Retinal pigment epithelial cell (primary cell): ENCODE data around the gene ENTPD5.
"Not testable (repeated sequence)": the region's sequence is repeated elsewhere in the genome, so short reads cannot be mapped to it uniquely, and the experiment has no call there.

ENCODE experiments used
- DNase-seq: peaks from one replicate; pipeline ENCODE4 v3.0.0-alpha.2; 2010; ENCODE audit warnings: low read depth
- H3K4me3 ChIP-seq: 2 replicates; pipeline ENCODE4 v1.5.1; 2011; ENCODE audit warnings: mild to moderate bottlenecking, low read length, control low read depth, moderate library complexity
- TF ChIP-seq, protein P1 (sequence below): conservative IDR thresholded peaks from 2 replicates; pipeline ENCODE4 v1.5.1; 2011; ENCODE audit warnings: low read depth, low read length, control low read depth, inconsistent platforms

The ENTPD5 gene

GRCh38 chr14:74022346-74022745 is 3.3 kb upstream of the ENTPD5 start:
- DNase-seq: no peak
- no peak overlapping the region for H3K4me3 ChIP-seq

DNA sequence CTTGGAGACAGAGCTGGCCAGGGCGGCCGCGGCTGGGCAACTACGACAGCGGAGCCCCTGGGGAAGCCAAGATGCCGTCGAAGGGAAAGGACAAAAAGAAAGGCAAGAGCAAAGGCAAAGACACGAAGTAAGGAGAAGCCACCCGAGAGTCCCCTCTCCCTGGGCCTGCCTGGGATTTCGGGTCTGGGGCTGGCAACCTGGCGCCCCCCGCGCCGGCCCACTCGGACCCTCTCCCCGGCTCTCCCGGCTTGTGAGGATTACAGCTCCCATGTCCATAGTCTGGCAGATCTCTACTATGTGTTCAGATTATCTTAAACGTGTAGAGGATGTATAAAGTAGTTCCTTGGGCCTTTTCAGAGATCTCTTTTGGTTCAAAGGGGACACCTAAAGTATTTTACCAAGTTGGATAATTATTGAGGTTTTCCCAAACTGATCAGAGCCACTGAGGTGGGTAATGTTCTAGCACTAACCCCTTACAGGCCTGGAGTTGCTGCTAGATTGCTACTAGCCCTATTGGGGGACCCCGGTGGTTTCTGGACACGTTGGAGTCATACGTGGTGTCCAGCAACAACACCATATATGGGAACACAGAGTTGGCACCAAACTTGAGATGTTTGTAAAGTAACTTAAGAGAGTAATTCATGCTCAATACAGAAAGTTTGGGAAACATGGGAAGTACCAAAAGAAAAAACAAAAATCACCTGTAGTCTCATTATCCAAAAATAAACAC is 485 bp upstream of the ENTPD5 start:
- H3K4me3 ChIP-seq: peak overlapping the region; percentile 87
- TF ChIP-seq, protein P1, sequence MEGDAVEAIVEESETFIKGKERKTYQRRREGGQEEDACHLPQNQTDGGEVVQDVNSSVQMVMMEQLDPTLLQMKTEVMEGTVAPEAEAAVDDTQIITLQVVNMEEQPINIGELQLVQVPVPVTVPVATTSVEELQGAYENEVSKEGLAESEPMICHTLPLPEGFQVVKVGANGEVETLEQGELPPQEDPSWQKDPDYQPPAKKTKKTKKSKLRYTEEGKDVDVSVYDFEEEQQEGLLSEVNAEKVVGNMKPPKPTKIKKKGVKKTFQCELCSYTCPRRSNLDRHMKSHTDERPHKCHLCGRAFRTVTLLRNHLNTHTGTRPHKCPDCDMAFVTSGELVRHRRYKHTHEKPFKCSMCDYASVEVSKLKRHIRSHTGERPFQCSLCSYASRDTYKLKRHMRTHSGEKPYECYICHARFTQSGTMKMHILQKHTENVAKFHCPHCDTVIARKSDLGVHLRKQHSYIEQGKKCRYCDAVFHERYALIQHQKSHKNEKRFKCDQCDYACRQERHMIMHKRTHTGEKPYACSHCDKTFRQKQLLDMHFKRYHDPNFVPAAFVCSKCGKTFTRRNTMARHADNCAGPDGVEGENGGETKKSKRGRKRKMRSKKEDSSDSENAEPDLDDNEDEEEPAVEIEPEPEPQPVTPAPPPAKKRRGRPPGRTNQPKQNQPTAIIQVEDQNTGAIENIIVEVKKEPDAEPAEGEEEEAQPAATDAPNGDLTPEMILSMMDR: no peak

More at GRCh38 chr14:74022346-74022745, 3.3 kb upstream of the ENTPD5 start:
- TF ChIP-seq, protein P1: no peak

DNA sequence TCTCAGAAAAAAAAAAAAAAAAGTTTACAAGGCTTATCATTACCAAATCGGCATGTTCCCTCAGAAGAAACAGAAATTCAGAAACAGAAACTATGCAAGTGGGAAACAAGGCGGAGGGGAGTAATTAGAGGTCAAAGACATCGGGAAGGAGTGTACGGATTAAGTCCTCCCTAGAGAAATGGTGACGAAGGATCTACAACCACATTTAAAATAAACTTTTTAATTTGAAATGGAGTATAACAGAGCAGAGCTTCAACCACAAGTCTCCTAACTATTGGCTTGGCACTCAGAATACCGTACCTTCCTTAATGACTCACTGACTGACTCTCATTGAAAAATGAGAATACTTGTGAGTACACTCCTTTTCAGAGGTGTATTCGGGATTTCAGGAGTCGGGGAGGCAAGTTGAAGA is 908 bp downstream of the ENTPD5 start:
- TF ChIP-seq, protein P1: no peak
- peak overlapping the region; percentile 87 for H3K4me3 ChIP-seq
- peak; percentile 43 for DNase-seq

More for the DNA sequence above, 485 bp upstream of the ENTPD5 start:
- peak; percentile 18 for DNase-seq

DNA sequence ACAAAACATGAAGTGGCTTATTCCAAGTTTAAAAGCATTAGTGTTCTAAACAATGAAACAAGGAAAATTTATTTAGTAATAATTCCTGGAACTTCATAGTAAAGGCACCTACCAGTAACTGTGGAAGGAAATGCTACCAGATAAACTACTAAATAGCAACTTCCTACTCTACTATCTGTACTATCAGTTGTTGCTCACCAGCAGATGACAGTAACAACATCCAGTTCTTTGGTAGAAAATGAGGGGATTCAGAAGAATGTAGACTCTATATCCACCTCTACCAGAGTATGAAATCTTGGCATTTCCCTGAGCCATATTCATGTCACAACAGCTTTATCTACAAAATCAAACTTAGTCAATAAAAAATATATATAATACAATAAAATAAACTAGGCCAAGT is 3.1 kb downstream of the ENTPD5 start:
- no peak overlapping the region for H3K4me3 ChIP-seq
- DNase-seq: no peak
- TF ChIP-seq, protein P1: no peak

DNA sequence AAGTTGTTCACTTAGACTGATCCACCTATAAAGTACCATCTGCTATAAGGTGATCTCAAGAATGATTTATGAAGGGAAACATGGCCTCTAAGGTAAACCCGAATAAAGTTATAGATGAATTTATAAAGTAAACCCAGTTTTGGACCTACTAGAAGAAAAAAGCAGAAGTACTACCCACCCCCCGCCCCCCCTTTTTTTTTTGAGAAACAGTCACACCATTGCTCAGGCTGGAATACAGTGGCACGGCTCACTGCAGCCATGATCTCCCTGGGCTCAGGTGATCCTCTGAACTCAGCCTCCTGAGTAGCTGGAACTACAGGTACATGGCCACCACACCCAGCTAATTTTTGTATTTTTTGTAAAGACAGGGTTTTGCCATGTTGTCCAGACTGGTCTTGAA is 3.9 kb downstream of the ENTPD5 start:
- H3K4me3 ChIP-seq: no peak overlapping the region
- TF ChIP-seq, protein P1: no peak
- DNase-seq: no peak

GRCh38 chr14:74014299-74014698 is 4.8 kb downstream of the ENTPD5 start:
- H3K4me3 ChIP-seq: no peak overlapping the region
- TF ChIP-seq, protein P1: no peak
- DNase-seq: no peak

DNA sequence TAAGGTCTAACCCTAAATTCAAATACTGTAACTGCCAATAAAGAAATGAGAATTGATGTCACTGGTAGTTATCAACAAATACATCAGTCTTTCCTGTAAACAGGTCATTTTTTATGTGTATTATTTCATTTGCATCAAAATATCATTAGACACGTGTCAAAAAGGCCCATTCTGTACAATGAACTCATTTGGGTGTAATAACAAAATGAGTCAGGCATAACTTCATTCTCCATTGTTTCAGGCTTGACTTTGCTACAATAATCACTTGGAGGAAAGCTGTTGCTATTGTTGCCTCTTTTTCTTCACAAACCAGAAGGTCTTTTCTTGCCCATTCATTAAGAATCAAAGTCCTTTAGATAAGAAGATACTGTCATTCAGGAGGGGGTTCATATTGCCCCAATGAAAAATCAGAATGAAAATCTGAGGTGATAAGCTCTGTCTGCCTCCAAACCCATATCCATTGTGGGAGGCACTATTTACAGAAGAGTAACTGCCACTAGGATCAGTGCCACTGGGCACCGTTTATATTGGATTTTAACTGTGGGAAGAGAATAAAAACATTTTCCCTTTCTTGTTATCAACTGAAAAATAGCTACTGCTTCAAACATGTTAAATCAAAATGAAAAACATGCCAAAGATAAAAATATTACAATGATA is 10.1 kb downstream of the ENTPD5 start:
- TF ChIP-seq, protein P1: no peak
- H3K4me3 ChIP-seq: no peak overlapping the region
- DNase-seq: no peak

DNA sequence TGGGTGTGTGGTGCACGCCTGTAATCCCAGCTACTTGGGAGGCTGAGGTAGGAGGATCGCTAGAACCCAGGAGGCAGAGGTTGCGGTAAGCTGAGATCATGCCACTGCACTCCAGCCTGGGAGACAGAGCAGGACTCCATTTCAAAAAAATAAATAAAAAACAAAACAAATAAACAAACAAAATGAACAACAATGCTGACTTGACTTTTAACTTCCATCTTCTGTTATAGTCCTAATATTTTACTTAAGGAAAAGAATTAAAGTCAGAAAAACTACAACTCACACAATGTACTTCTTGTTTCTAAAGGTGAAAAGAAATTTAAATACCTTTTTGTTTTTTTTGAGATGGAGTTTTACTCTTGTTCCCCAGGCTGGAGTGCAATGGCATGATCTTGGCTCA is 13.4 kb downstream of the ENTPD5 start:
- DNase-seq, H3K4me3 ChIP-seq: not testable (repeated sequence)
